ENCODE data around the gene ZNF644. TPM values are rescaled to one million over a fixed set of nuclear protein-coding genes. Genes with fewer than 3 reads are reported as not detected.
"Not testable (repeated sequence)": the region's sequence is repeated elsewhere in the genome, so short reads cannot be mapped to it uniquely, and the experiment has no call there.

Gene ZNF644
- total RNA-seq, 1 donor from 2014 or later, result 60.4 TPM

- H3K9me3 Mint-ChIP-seq; H3K36me3 Mint-ChIP-seq (ENCODE audit: low read depth); DNase-seq (ENCODE audit: low spot score); H3K4me3 Mint-ChIP-seq; H3K27ac Mint-ChIP-seq; intact Hi-C loops (cut with micrococcal nuclease); H3K4me1 Mint-ChIP-seq (ENCODE audit: low read depth); H3K27me3 Mint-ChIP-seq (ENCODE audit: insufficient read depth): not testable (repeated sequence)
Measured at GRCh38 chr1:91042372-91042771, 20.5 kb upstream of the ZNF644 start.

GRCh38 chr1:91038582-91038981 is 16.7 kb upstream of the ZNF644 start:
- intact Hi-C loops (cut with micrococcal nuclease), result no loop called here
- no peak overlapping the region for H3K27ac Mint-ChIP-seq
- no peaks in the 10 kb centered on the region for H3K4me1 Mint-ChIP-seq (ENCODE audit: low read depth)
- no peak for DNase-seq (ENCODE audit: low spot score)
- H3K36me3 Mint-ChIP-seq (ENCODE audit: low read depth), result no peaks in the 10 kb centered on the region
- no peak overlapping the region for H3K4me3 Mint-ChIP-seq
- peaks cover 3% of the 10 kb centered on the region for H3K9me3 Mint-ChIP-seq
- H3K27me3 Mint-ChIP-seq (ENCODE audit: insufficient read depth), result peaks cover 5% of the 10 kb centered on the region

- Mint-ChIP-seq H3K27ac (no peak overlapping the region), H3K4me3 (no peak overlapping the region), H3K27me3 (ENCODE audit: insufficient read depth) (peaks cover 8% of the 10 kb centered on the region), H3K9me3 (peaks cover 3% of the 10 kb centered on the region), H3K4me1 (ENCODE audit: low read depth) (no peaks in the 10 kb centered on the region), H3K36me3 (ENCODE audit: low read depth) (no peaks in the 10 kb centered on the region)
- DNase-seq (ENCODE audit: low spot score), result no peak
- intact Hi-C loops (cut with micrococcal nuclease), result no loop called here
Measured at GRCh38 chr1:91036894-91037829, 15.3 kb upstream of the ZNF644 start.

GRCh38 chr1:91032349-91032748 is 10.5 kb upstream of the ZNF644 start:
- intact Hi-C loops (cut with micrococcal nuclease), result no loop called here
- no peak for DNase-seq (ENCODE audit: low spot score)
- no peak overlapping the region for H3K4me3 Mint-ChIP-seq
- H3K4me1 Mint-ChIP-seq (ENCODE audit: low read depth), result no peaks in the 10 kb centered on the region
- H3K9me3 Mint-ChIP-seq, result no peaks in the 10 kb centered on the region
- no peaks in the 10 kb centered on the region for H3K36me3 Mint-ChIP-seq (ENCODE audit: low read depth)
- H3K27me3 Mint-ChIP-seq (ENCODE audit: insufficient read depth), result peaks cover 13% of the 10 kb centered on the region
- no peak overlapping the region for H3K27ac Mint-ChIP-seq

- H3K27ac Mint-ChIP-seq, result no peak overlapping the region
- intact Hi-C loops (cut with micrococcal nuclease), result no loop called here
- H3K27me3 Mint-ChIP-seq (ENCODE audit: insufficient read depth), result peaks cover 13% of the 10 kb centered on the region
- no peak for DNase-seq (ENCODE audit: low spot score)
- H3K9me3 Mint-ChIP-seq, result no peaks in the 10 kb centered on the region
- H3K36me3 Mint-ChIP-seq (ENCODE audit: low read depth), result no peaks in the 10 kb centered on the region
- H3K4me3 Mint-ChIP-seq, result no peak overlapping the region
- H3K4me1 Mint-ChIP-seq (ENCODE audit: low read depth), result no peaks in the 10 kb centered on the region
Measured at GRCh38 chr1:91031081-91031480, 9.2 kb upstream of the ZNF644 start.

GRCh38 chr1:91026777-91027176 is 4.9 kb upstream of the ZNF644 start:
- Mint-ChIP-seq H3K27me3 (ENCODE audit: insufficient read depth) (peaks cover 7% of the 10 kb centered on the region), H3K27ac (no peak overlapping the region), H3K36me3 (ENCODE audit: low read depth) (peaks cover 2% of the 10 kb centered on the region), H3K4me1 (ENCODE audit: low read depth) (peaks cover 16% of the 10 kb centered on the region), H3K4me3 (no peak overlapping the region), H3K9me3 (no peaks in the 10 kb centered on the region)
- no peak for DNase-seq (ENCODE audit: low spot score)
- intact Hi-C loops (cut with micrococcal nuclease), result loop anchor here (10.0 kb wide), 4 partner anchors 302 to 1548 kb away; partner anchors contain the start of gene GFI1

GRCh38 chr1:91026320-91026719 is 4.5 kb upstream of the ZNF644 start:
- intact Hi-C loops (cut with micrococcal nuclease), result loop anchor here (10.0 kb wide), 4 partner anchors 302 to 1548 kb away; partner anchors contain the start of gene GFI1
- H3K4me1 Mint-ChIP-seq (ENCODE audit: low read depth), result peaks cover 16% of the 10 kb centered on the region
- no peak overlapping the region for H3K4me3 Mint-ChIP-seq
- H3K9me3 Mint-ChIP-seq, result no peaks in the 10 kb centered on the region
- H3K27me3 Mint-ChIP-seq (ENCODE audit: insufficient read depth), result peaks cover 7% of the 10 kb centered on the region
- H3K27ac Mint-ChIP-seq, result no peak overlapping the region
- H3K36me3 Mint-ChIP-seq (ENCODE audit: low read depth), result peaks cover 2% of the 10 kb centered on the region
- no peak for DNase-seq (ENCODE audit: low spot score)

GRCh38 chr1:91024481-91025119 is 2.8 kb upstream of the ZNF644 start:
- DNase-seq (ENCODE audit: low spot score), result no peak
- H3K4me3 Mint-ChIP-seq, result no peak overlapping the region
- peaks cover 3% of the 10 kb centered on the region for H3K27me3 Mint-ChIP-seq (ENCODE audit: insufficient read depth)
- H3K9me3 Mint-ChIP-seq, result no peaks in the 10 kb centered on the region
- peaks cover 29% of the 10 kb centered on the region for H3K4me1 Mint-ChIP-seq (ENCODE audit: low read depth)
- H3K27ac Mint-ChIP-seq, result no peak overlapping the region
- H3K36me3 Mint-ChIP-seq (ENCODE audit: low read depth), result peaks cover 4% of the 10 kb centered on the region
- intact Hi-C loops (cut with micrococcal nuclease), result loop anchor here (5.0 to 10.0 kb wide), 6 partner anchors 300 to 1550 kb away; partner anchors contain the start of genes BTBD8, GFI1, GLMN and RPAP2

- peak overlapping the region; percentile 99 for H3K27ac Mint-ChIP-seq
- H3K4me3 Mint-ChIP-seq, result peak overlapping the region; percentile 92
- intact Hi-C loops (cut with micrococcal nuclease), result loop anchor here (1.0 to 10.0 kb wide), 7 partner anchors 171 to 1552 kb away; partner anchors contain the start of genes BTBD8, GFI1, GLMN and RPAP2
Measured at GRCh38 chr1:91022518-91022929, 689 bp upstream of the ZNF644 start.

GRCh38 chr1:91020967-91021685 is 709 bp downstream of the ZNF644 start:
- peak; percentile 65 for DNase-seq (ENCODE audit: low spot score)
- intact Hi-C loops (cut with micrococcal nuclease), result loop anchor here (1.0 to 10.0 kb wide), 9 partner anchors 103 to 1554 kb away; partner anchors contain the start of genes BTBD8, CDC7, GFI1 and GLMN
- H3K4me3 Mint-ChIP-seq, result peak overlapping the region; percentile 92
- H3K27ac Mint-ChIP-seq, result peak overlapping the region; percentile 91
- H3K9me3 Mint-ChIP-seq, result no peaks in the 10 kb centered on the region
- H3K4me1 Mint-ChIP-seq (ENCODE audit: low read depth), result peaks cover 50% of the 10 kb centered on the region
- no peaks in the 10 kb centered on the region for H3K27me3 Mint-ChIP-seq (ENCODE audit: insufficient read depth)
- H3K36me3 Mint-ChIP-seq (ENCODE audit: low read depth), result peaks cover 9% of the 10 kb centered on the region

More at GRCh38 chr1:91022518-91022929, 689 bp upstream of the ZNF644 start:
- Mint-ChIP-seq H3K4me1 (ENCODE audit: low read depth) (peaks cover 48% of the 10 kb centered on the region), H3K9me3 (no peaks in the 10 kb centered on the region), H3K36me3 (ENCODE audit: low read depth) (peaks cover 9% of the 10 kb centered on the region), H3K27me3 (ENCODE audit: insufficient read depth) (peaks cover 3% of the 10 kb centered on the region)
- DNase-seq (ENCODE audit: low spot score), result no peak

GRCh38 chr1:91020486-91020885 is 1.3 kb downstream of the ZNF644 start:
- Mint-ChIP-seq H3K27ac (peak overlapping the region; percentile 91), H3K9me3 (no peaks in the 10 kb centered on the region), H3K4me1 (ENCODE audit: low read depth) (peaks cover 56% of the 10 kb centered on the region), H3K27me3 (ENCODE audit: insufficient read depth) (no peaks in the 10 kb centered on the region), H3K36me3 (ENCODE audit: low read depth) (peaks cover 10% of the 10 kb centered on the region), H3K4me3 (peak overlapping the region; percentile 92)
- DNase-seq (ENCODE audit: low spot score), result no peak
- intact Hi-C loops (cut with micrococcal nuclease), result loop anchor here (5.0 to 10.0 kb wide), 6 partner anchors 296 to 1554 kb away; partner anchors contain the start of genes BTBD8, GFI1, GLMN and RPAP2

- no peak overlapping the region for H3K27ac Mint-ChIP-seq
- no peaks in the 10 kb centered on the region for H3K9me3 Mint-ChIP-seq
- peaks cover 67% of the 10 kb centered on the region for H3K4me1 Mint-ChIP-seq (ENCODE audit: low read depth)
- no peak overlapping the region for H3K4me3 Mint-ChIP-seq
- DNase-seq (ENCODE audit: low spot score), result no peak
- intact Hi-C loops (cut with micrococcal nuclease), result loop anchor here (5.0 kb wide), 1 partner anchor 101 kb away; no protein-coding TSS in a partner anchor
- H3K27me3 Mint-ChIP-seq (ENCODE audit: insufficient read depth), result no peaks in the 10 kb centered on the region
- H3K36me3 Mint-ChIP-seq (ENCODE audit: low read depth), result peaks cover 17% of the 10 kb centered on the region
Measured at GRCh38 chr1:91018006-91018405, 3.8 kb downstream of the ZNF644 start.
